Activated T-cell treated with anti-CD3 and anti-CD28 coated beads for 24 hours (primary cell): Measurements from ENCODE around the gene PRKAR1B.
"Not testable (repeated sequence)": the region's sequence is repeated elsewhere in the genome, so short reads cannot be mapped to it uniquely, and the experiment has no call there.

ENCODE experiments used
- DNase-seq: peaks from one replicate; pipeline ENCODE4 v3.0.0-alpha.2; 2020; ENCODE audit warnings: low read depth

PRKAR1B gene

DNA sequence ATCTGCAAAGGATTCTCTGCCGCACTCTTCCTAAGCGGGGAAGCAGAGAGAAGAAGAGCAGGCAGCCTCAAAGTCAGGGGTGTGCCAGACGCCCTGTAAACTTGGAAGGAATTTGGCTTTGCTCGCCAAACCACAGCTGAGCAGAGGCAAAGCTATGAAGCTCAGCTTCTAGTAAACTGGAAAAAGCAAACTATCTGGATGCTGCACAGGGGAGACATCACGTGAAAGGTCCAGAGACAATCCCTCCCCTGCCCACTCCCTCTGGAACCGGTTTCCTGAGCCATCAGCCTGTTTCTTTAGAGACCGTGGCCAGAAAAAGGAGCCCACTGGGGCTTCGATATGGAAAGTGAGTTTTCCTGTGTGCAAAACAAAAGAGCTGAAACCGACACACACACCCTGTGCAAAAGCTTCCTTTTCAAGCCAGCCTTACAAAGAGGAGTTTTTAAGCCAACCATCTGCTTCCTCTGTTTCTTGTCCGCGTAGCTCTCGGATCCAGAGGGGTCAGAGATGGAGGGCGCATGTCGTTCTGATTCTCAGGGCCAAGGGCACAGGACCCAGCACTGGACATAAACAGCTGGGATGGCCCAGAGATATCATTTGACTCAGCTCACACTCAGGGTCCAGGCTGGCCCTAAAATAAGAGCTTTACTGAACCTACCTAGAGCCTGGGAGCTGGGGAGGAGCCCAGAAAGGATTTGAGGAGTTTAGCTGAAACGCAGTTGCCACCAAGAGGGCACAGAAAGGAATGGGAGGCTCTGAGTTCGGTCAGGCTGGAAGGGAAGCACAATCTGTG is 58.7 kb downstream of the PRKAR1B start:
- DNase-seq, result no peak

- no peak for DNase-seq
Observed at GRCh38 chr7:666454-667292, 60.4 kb downstream of the PRKAR1B start.

GRCh38 chr7:665736-666453 is 61.2 kb downstream of the PRKAR1B start:
- DNase-seq, result no peak

GRCh38 chr7:664997-665735 is 61.9 kb downstream of the PRKAR1B start:
- DNase-seq, result no peak

GRCh38 chr7:664402-664775 is 62.7 kb downstream of the PRKAR1B start:
- DNase-seq, result no peak

DNA sequence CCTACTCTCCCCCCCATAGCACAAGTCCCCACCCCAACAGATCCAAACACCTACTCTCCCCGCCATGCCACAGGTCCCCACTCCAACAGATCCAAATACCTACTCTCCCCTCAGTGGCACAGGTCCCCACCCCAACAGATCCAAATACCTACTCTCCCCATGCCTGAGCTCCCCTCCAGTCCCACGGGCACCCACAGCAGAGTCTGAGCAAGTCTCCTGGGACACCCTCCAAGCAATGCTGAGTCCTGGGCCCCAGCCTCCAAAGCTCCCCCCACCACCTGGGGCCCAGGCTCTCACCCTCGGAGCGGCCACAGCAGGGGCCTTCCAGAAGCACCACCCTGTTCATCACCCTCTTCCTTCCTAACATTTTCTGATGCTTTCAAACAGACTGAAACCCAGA is 64.5 kb downstream of the PRKAR1B start:
- no peak for DNase-seq

DNA sequence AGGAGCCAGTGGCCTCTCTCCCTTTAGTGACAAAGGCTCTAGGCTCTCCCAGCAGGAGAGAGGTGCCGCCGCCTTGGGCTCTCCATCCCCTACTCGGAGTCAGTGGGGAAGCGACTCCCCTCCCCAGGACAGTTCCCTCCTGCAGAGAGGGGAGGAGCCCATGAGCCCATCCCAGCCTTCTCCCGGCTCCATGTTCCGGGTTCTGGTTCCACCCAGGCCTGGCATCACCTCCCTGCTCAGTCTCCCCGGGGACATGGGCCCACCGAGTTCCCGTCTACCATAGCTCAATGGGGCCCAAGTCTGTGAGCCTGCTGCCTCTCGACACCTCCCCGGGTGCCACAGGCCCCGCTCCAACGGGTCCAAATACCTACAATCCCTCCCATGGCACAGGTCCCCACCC is 67.1 kb downstream of the PRKAR1B start:
- DNase-seq, result no peak

- DNase-seq, result no peak
Observed at GRCh38 chr7:659306-659847, 67.7 kb downstream of the PRKAR1B start.

DNA sequence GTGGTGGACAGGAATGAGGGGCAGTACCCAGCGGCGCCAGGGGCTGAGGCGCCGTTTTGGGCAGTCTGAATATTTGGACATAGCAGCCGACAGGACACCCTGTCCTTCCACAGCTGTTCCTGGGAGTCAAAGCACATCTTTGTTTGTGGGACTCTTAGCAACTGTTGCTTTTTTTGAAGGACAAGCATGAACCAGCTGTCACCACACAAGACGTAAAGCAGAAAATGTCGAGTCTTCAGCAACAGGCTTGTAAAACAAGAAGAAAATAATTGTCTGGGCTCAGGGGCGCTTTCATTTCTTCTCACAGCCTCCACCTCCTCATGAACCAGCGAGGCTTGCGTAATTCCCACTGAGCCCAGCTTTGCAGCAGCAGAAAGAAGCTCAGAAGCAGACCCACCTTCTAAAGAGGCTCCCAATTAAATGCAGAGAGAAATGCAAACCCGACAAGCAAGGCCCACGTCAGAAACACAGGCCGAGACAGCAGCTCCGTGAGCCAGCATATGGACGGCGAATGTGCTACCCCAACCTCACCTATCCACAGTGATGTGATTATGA is 69.4 kb downstream of the PRKAR1B start:
- no peak for DNase-seq

- not testable (repeated sequence) for DNase-seq
Observed at GRCh38 chr7:657010-657409, 70.1 kb downstream of the PRKAR1B start.

GRCh38 chr7:655758-656157 is 71.3 kb downstream of the PRKAR1B start:
- DNase-seq, result no peak

- no peak for DNase-seq
Observed at GRCh38 chr7:653829-654764, 73.0 kb downstream of the PRKAR1B start.

GRCh38 chr7:652881-653280 is 74.2 kb downstream of the PRKAR1B start:
- no peak for DNase-seq

GRCh38 chr7:652167-652566 is 74.9 kb downstream of the PRKAR1B start:
- DNase-seq, result not testable (repeated sequence)

- peak; percentile 35 for DNase-seq
Observed at GRCh38 chr7:651032-651728, 75.9 kb downstream of the PRKAR1B start.

DNA sequence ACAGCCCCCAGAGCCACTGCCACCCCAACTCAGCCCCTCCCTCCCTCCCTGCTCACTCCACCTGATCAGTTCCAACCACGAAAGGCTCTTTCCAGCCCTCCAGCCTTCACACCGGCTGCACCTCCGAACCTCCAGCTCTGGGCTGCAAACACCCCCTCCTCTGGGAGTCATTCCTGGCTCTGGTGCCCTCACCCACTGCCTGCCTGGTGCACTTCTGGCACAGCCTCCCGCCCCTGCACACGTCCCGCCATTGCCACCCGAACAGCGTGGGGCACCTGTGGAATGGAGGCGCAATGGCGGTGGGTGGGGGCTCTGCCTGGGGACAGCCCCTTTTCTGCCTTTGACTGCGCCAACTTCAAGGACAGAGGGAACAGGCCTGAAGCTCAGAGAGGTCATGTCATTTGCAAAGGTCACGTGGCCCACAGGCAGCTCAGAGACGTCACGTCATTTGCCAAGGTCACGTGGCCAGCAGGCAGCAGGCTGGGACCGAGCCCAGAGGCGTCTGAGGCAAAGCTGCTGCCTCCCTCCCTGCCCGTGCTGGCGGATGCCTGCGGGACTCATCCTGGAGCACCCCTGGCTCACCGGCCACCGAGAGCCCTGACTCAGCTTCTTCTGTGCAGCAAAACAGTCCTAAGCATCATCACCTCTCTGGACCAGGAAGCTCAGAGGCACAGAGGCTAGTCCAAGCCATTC is 76.6 kb downstream of the PRKAR1B start:
- no peak for DNase-seq

GRCh38 chr7:646951-647350 is 80.1 kb downstream of the PRKAR1B start:
- DNase-seq, result no peak

DNA sequence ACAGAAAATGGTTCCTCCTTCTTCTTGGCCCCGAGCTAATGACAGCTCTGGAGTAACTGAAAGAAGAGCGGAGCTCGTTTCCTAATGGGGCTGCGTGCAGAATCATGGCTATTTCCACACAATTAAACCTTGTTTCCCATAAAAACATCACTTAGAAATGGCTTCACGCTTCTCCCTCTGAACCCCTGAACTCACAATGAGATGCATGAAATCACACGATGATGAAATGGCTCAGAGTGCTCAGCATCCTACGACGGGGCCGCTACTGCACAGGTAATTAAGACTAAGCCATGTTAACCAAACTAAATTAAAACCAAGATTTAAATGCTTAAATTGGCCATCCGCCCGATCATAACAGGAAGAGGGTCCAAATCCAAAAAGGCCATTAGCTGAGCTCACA is 80.6 kb downstream of the PRKAR1B start:
- DNase-seq, result no peak

DNA sequence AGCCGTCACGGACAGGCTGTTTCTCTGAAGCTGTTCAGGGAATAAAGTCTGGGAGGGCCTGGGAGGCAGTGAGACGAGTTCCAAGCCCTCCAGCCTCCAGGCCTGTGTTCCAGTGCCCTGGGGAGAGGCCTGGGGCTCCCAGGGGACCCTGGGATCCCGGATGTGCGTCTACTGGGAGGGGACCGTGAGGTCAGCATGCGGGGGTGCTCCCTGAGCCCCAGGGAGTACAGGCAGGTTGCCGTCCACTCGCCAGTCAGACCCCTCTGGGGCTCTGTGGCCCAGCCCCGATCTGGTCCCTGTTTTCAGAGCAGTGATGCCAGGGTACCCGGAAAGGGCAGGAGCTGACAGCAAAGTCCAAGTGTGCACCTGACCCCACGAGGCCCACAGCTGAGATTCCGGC is 81.5 kb downstream of the PRKAR1B start:
- DNase-seq, result no peak
